Lower leg skin (tissue), 3 donors: ENCODE results near the gene SPAG5.

ENCODE experiments used
- POLR2A ChIP-seq, 2 donors: fragments of 450-650 bp; IDR thresholded peaks; one replicate each; pipeline ENCODE4 v1.6.1; 2016 to 2017; ENCODE audit warnings: antibody characterized with exemption in 2 of 2, mild to moderate bottlenecking in 1 of 2, moderate library complexity in 1 of 2
- TF ChIP-seq, protein P1 (sequence below), 3 donors: fragments of 450-650 bp; IDR thresholded peaks; one replicate each; pipeline ENCODE4 v1.5.1; 2016; ENCODE audit warnings: antibody characterized with exemption in 3 of 3, mild to moderate bottlenecking in 3 of 3, moderate library complexity in 2 of 3

DNA sequence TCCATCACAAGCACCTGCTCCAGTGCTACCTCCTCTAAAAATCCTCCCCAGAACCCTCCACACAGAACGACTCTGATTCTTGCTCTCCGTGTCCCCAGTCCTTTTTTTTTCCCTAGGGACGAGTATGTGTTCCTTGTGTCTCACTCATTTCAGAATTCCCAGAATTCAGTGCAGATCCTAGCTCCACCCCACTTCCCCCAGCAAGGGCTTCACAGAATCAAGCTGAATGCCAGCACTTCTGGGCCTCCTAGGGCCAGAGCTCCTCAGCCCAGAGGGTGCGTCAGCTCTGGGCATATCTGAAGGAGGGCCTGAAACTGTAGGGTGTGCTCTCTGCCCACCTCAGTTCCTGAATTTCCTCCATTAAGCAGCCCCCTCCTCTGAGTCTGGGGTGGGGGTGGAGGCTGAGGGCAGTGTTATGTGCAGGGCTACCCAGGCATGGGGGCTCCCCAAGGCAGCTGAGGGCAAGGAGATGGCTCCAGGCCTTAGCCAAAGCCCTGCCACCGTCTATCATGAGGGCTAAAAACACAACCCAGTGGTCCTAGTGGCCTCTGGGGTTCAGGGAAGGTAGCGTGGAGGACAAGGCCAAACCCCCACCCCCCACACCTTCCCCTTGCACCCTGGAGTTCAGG is 52.9 kb downstream of the SPAG5 start:
- TF ChIP-seq, protein P1, sequence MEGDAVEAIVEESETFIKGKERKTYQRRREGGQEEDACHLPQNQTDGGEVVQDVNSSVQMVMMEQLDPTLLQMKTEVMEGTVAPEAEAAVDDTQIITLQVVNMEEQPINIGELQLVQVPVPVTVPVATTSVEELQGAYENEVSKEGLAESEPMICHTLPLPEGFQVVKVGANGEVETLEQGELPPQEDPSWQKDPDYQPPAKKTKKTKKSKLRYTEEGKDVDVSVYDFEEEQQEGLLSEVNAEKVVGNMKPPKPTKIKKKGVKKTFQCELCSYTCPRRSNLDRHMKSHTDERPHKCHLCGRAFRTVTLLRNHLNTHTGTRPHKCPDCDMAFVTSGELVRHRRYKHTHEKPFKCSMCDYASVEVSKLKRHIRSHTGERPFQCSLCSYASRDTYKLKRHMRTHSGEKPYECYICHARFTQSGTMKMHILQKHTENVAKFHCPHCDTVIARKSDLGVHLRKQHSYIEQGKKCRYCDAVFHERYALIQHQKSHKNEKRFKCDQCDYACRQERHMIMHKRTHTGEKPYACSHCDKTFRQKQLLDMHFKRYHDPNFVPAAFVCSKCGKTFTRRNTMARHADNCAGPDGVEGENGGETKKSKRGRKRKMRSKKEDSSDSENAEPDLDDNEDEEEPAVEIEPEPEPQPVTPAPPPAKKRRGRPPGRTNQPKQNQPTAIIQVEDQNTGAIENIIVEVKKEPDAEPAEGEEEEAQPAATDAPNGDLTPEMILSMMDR (IDR thresholded peaks at IDR 0.05): no peak
- TF ChIP-seq POLR2A (IDR thresholded peaks at IDR 0.05): no peak
